Fibroblast of skin of scalp (primary cell): ENCODE measurements around the gene MACF1.

Experiments
- DNase-seq: peaks from one replicate; pipeline ENCODE4 v3.0.0-alpha.2; 2013

Gene MACF1

GRCh38 chr1:39301606-39302005, 97.1 kb downstream of the MACF1 start:
- DNase-seq = peak; percentile 4

- DNase-seq = no peak
Observed at GRCh38 chr1:39305555-39305954, 101.1 kb downstream of the MACF1 start.

- no peak for DNase-seq
Observed at GRCh38 chr1:39310015-39310414, 105.5 kb downstream of the MACF1 start.

GRCh38 chr1:39310691-39311090, 106.2 kb downstream of the MACF1 start:
- no peak for DNase-seq

DNA sequence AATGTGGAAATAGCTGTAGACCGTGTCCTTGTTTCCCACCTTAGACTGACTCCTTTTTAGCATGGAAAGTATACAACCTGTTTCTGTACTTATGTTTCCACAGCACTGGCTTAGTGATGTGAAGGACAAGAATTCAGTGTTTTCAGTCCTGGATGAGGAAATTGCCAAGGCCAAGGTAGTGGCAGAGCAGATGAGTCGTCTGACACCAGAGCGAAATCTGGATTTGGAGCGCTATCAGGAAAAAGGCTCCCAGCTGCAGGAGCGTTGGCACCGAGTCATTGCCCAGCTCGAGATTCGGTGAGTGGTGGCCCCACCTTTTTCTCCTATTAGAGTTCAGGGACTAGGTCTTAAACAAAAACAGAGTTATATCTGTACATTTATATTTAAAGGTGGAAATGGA, 112.6 kb downstream of the MACF1 start:
- DNase-seq = no peak

- DNase-seq = no peak
Observed at GRCh38 chr1:39317910-39318633, 113.6 kb downstream of the MACF1 start.

DNA sequence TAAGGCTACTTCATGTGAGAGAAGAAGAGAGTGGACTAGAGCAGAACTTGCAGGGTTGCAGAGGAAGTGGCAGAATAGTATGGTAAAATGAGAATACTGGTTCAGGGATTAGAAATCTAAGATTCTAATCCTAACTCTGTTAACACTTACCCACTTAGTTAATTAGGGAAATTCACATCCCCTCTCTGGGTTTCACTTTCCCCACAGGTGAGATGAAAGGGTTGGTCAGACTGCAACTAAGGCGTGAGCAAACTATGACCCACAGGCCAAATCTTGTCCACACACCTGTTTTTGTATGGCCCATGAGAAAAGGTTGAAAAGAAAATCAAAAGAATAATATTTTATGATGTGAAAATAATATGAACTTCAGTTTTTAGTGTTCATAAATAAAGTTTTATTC, 117.5 kb downstream of the MACF1 start:
- DNase-seq = no peak

DNA sequence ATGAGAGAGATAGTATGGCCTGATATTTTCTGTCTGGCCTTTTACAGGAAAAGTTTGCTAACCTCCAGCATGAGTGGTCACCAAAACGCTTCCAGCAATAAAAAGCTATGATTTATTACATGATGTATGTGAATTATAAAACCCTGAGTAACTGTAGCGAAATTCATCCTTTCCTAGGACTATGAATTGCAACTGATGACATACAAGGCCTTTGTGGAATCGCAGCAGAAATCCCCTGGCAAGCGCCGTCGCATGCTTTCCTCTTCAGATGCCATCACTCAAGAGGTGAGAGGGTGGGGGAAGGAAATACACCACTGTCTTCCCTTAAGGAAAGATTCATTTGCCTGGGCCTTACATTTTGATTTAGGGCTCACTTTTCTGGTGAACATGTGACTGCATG, 117.9 kb downstream of the MACF1 start:
- no peak for DNase-seq

DNA sequence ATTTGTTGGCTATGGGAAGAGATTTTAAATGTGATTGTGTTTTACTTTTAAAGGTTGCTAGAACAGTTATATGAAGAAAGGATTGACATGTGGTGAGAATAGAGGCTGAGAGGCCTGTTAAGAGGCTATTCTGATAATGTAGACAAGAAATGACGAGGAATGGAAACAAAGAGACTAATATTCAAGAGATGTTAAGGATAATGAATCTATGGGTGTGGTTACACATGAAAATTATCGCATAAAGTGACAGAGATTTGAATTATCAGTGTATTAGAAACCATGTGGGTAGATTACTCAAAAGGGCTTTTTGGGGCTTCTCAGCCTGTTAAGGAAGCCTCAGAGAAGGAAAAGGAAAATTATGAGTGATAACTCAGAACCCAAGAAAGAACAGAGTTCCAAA, 120.4 kb downstream of the MACF1 start:
- no peak for DNase-seq

GRCh38 chr1:39326836-39327235, 122.3 kb downstream of the MACF1 start:
- no peak for DNase-seq

GRCh38 chr1:39328095-39328494, 123.6 kb downstream of the MACF1 start:
- peak; percentile 72 for DNase-seq

GRCh38 chr1:39328586-39329121, 124.2 kb downstream of the MACF1 start:
- peak; percentile 55 for DNase-seq

GRCh38 chr1:39331647-39332046, 127.2 kb downstream of the MACF1 start:
- no peak for DNase-seq

DNA sequence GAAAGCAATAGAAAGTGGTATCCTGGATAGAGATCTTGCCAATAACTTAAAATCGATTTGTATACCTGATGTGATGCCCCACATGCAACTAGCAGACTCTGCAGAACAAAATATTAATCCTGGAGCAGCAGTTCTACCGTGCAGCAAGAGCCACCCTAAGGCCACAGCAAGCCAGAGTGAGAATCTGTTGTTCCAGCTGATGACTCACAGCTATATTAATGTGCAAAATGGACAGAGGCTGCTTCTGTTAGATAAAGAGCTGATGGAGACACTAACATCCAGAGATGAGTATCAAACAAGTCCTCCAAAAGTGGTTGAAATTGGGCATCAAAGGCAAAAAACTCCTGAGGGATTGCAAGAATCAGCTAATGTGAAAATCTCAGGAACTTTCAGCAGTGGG, 127.8 kb downstream of the MACF1 start:
- no peak for DNase-seq

GRCh38 chr1:39332828-39333227, 128.3 kb downstream of the MACF1 start:
- DNase-seq = no peak

- no peak for DNase-seq
Observed at GRCh38 chr1:39333296-39333695, 128.8 kb downstream of the MACF1 start.

DNA sequence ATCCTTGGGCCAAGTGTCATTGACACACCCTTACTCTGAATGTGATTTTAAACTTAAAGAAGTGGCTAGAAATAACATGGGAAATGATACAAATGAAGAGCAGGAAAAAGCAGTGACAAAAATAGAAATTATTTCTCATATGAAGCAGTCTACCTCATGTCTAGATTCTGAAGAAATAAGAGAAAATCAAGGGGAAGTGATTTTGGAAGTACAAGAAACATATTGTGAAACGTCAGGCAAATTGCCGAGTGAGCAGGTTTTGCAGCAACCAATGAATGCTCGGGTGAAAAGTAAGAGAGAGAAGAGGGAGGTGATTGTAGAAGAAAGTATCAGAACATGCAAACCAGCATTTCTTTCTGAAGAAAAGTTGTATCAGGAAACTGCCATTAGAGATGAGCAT, 130.7 kb downstream of the MACF1 start:
- no peak for DNase-seq

- no peak for DNase-seq
Observed at GRCh38 chr1:39337067-39337466, 132.6 kb downstream of the MACF1 start.

DNA sequence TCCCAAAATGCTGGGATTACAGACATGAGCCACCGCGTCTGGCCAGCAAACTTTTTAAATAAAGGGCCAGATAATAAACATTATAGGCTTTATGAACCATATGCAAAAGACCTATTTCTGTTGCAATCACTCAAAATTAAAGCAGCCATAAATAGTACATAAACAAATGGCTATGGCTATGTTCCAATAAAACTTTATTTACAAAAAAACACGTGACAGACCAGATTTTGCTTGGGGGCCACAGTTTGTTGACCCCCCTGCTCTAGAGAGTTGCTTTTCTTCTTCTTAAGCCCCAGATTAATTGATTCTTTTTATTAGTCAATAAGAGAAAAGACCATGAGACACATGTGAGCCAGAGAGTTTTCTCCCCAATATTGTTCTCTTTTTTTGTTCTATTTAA, 138.3 kb downstream of the MACF1 start:
- DNase-seq = no peak

GRCh38 chr1:39344394-39345154, 140.1 kb downstream of the MACF1 start:
- no peak for DNase-seq

DNA sequence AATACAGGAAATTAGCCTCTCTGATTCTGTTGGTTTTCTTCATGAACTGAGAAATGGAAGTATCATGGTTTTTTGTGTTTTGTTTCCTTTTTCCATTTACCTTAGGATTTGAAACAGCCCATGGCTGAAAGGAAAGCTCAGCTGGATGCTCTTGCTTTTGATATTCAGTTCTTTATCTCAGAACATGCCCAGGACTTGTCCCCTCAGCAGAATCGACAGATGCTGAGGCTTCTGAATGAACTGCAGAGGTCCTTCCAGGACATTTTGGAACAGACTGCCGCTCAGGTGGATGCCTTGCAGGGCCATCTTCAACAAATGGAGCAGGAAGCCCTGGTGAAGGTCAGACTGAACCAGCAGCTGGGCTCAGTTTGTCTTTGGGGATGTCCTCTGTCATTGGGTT, 142.4 kb downstream of the MACF1 start:
- no peak for DNase-seq

DNA sequence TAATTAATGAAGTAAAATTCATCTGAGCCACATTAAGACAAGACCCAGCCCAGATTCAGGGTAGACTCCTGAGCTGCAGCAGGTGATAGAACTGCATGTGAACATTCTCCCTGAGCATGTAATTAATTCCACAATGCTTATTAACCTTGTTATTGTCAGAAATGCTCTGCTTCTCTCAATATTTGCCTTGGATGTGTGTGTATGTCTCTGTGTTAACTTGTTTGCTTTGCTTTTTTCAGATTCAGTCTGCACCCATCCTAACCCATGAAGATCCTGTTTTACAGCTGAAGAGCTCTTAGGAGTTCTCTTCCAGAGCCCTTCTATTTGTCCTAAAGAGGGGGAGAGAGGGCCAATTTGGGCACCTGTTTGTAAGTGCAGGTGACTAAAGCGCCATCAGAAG, 143.8 kb downstream of the MACF1 start:
- DNase-seq = no peak

- DNase-seq = no peak
Observed at GRCh38 chr1:39352881-39353280, 148.4 kb downstream of the MACF1 start.

DNA sequence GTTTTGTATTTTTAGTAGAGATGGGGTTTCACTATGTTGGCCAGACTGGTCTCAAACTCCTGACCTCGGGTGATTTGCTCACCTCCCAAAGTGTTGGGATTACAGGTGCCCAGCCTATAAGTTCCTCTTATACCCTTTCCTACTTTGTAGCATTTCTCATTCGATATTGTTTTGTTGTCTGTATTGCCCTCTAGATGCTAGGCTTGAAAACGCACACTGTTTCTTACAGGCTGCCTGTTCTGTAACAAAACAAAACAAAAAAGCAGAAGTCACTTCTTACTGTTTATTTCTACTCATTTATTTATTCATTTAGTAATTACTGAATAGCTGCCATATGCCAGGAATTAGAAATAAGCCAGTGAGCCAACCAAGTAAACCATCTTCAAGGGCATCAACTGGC, 150.1 kb downstream of the MACF1 start:
- no peak for DNase-seq
